Left ventricle myocardium inferior (tissue), 1 donor: ENCODE data around the gene TECPR1. TPM values are rescaled to one million over a fixed set of nuclear protein-coding genes. Genes with fewer than 3 reads are reported as not detected.

Experiments
- DNase-seq: peaks from one replicate; pipeline ENCODE4 v3.0.0-alpha.2; 2020
- H3K27ac ChIP-seq: fragments of 200-600 bp; replicated peaks from 2 replicates; pipeline ENCODE4 v1.8.0; 2021
- H3K27me3 ChIP-seq: fragments of 200-600 bp; 2 replicates; pipeline ENCODE4 v1.8.0; 2021; ENCODE audit warnings: low read depth
- H3K36me3 ChIP-seq: fragments of 200-600 bp; 2 replicates; pipeline ENCODE4 v1.8.0; 2021
- H3K4me1 ChIP-seq: fragments of 200-600 bp; 2 replicates; pipeline ENCODE4 v1.8.0; 2021
- H3K4me3 ChIP-seq: fragments of 200-600 bp; 2 replicates; pipeline ENCODE4 v1.8.0; 2021; ENCODE audit warnings: mild to moderate bottlenecking, moderate library complexity
- H3K9me3 ChIP-seq: fragments of 200-600 bp; replicated peaks from 2 replicates; pipeline ENCODE4 v1.8.0; 2021
- CTCF ChIP-seq: fragments of 200-600 bp; IDR thresholded peaks from 2 replicates; pipeline ENCODE4 v1.8.0; 2021; ENCODE audit warnings: antibody characterized with exemption, mild to moderate bottlenecking, borderline replicate concordance
- intact Hi-C: fragments of 100-400 bp; cut with micrococcal nuclease; formaldehyde crosslinking; loops from one replicate; pipeline ENCODE4 v1.11.0; 2022
- total RNA-seq: library from RNA; stranded (reverse); fragmentation: NEBNext Ultra II Directional; extraction: Animal tissue kit (Norgen Biotek cat#: 25700); gene quantifications from one replicate; pipeline ENCODE4 v1.2.1, GENCODE V29; 2021
- donor health status: DM: no; HTN: yes; CAD: no; lungs with severe emphysema.

Gene TECPR1
- total RNA-seq, 1 donor from 2014 or later = 17.3 TPM

- no peaks in the 10 kb centered on the region for H3K9me3 ChIP-seq
- no peak overlapping the region for H3K4me3 ChIP-seq
- TF ChIP-seq CTCF = no peak
- H3K36me3 ChIP-seq = no peaks in the 10 kb centered on the region
- peaks cover 35% of the 10 kb centered on the region for H3K4me1 ChIP-seq
- DNase-seq = no peak
- no peak overlapping the region for H3K27ac ChIP-seq
- no peaks in the 10 kb centered on the region for H3K27me3 ChIP-seq
- intact Hi-C loops = no loop called here
Observed at GRCh38 chr7:98278408-98278807, 26.4 kb upstream of the TECPR1 start.

- H3K27ac ChIP-seq = peak overlapping the region; percentile 39
Observed at GRCh38 chr7:98276241-98276761, 24.3 kb upstream of the TECPR1 start.

GRCh38 chr7:98267303-98267702 is 15.3 kb upstream of the TECPR1 start:
- no peaks in the 10 kb centered on the region for H3K36me3 ChIP-seq
- no peak overlapping the region for H3K4me3 ChIP-seq
- no peak for TF ChIP-seq CTCF
- intact Hi-C loops = no loop called here
- no peaks in the 10 kb centered on the region for H3K27me3 ChIP-seq
- no peak for DNase-seq
- no peaks in the 10 kb centered on the region for H3K9me3 ChIP-seq
- H3K27ac ChIP-seq = no peak overlapping the region
- no peaks in the 10 kb centered on the region for H3K4me1 ChIP-seq

More at GRCh38 chr7:98276241-98276761, 24.3 kb upstream of the TECPR1 start:
- TF ChIP-seq CTCF = no peak
- DNase-seq = no peak
- no peaks in the 10 kb centered on the region for H3K36me3 ChIP-seq
- H3K4me1 ChIP-seq = peaks cover 18% of the 10 kb centered on the region
- H3K4me3 ChIP-seq = no peak overlapping the region
- no peaks in the 10 kb centered on the region for H3K27me3 ChIP-seq
- intact Hi-C loops = no loop called here
- H3K9me3 ChIP-seq = no peaks in the 10 kb centered on the region

- TF ChIP-seq CTCF = peak; percentile 41
- Histone ChIP-seq H3K4me3 (no peak overlapping the region), H3K4me1 (no peaks in the 10 kb centered on the region), H3K27ac (no peak overlapping the region), H3K36me3 (no peaks in the 10 kb centered on the region), H3K9me3 (no peaks in the 10 kb centered on the region), H3K27me3 (no peaks in the 10 kb centered on the region)
- DNase-seq = no peak
- intact Hi-C loops = no loop called here
Observed at GRCh38 chr7:98266840-98267239, 14.8 kb upstream of the TECPR1 start.

GRCh38 chr7:98265841-98266271 is 13.8 kb upstream of the TECPR1 start:
- Histone ChIP-seq H3K4me3 (no peak overlapping the region), H3K4me1 (no peaks in the 10 kb centered on the region), H3K36me3 (peaks cover 6% of the 10 kb centered on the region), H3K27ac (no peak overlapping the region), H3K9me3 (no peaks in the 10 kb centered on the region), H3K27me3 (no peaks in the 10 kb centered on the region)
- intact Hi-C loops = no loop called here
- no peak for DNase-seq
- TF ChIP-seq CTCF = no peak

GRCh38 chr7:98257701-98258100 is 5.7 kb upstream of the TECPR1 start:
- Histone ChIP-seq H3K4me3 (no peak overlapping the region), H3K36me3 (peaks cover 26% of the 10 kb centered on the region), H3K27ac (no peak overlapping the region), H3K27me3 (no peaks in the 10 kb centered on the region), H3K4me1 (peaks cover 9% of the 10 kb centered on the region), H3K9me3 (no peaks in the 10 kb centered on the region)
- no peak for DNase-seq
- no peak for TF ChIP-seq CTCF
- intact Hi-C loops = no loop called here
